SU-DHL-6 (cell line): ENCODE results near the gene SCN4A.

Experiments
- H2AFZ ChIP-seq: fragments of 200-600 bp; sonication (generic); 2 replicates; pipeline ENCODE4 v1.6.1; 2014; ENCODE audit warnings: low read depth, mild to moderate bottlenecking, moderate library complexity, mixed read lengths, antibody characterized with exemption, low read length; ENCODE audit not compliant: severe bottlenecking
- H3F3A ChIP-seq: fragments of 200-600 bp; shearing (Covaris generic); 2 replicates; pipeline ENCODE4 v1.6.0; 2016; ENCODE audit warnings: antibody characterized with exemption, mild to moderate bottlenecking; ENCODE audit not compliant: insufficient read depth
- H3K27ac ChIP-seq: fragments of 200-600 bp; sonication (generic); 2 replicates; pipeline ENCODE4 v1.5.1; 2016; ENCODE audit warnings: low read depth, mild to moderate bottlenecking, low read length, moderate library complexity, mixed read lengths
- H3K27me3 ChIP-seq: fragments of 200-600 bp; sonication (generic), shearing (Covaris generic); 2 replicates; pipeline ENCODE4 v1.6.0; 2014; ENCODE audit warnings: mild to moderate bottlenecking, low read length
- H3K36me3 ChIP-seq: fragments of 200-600 bp; sonication (generic); 2 replicates; pipeline ENCODE4 v1.6.1; 2014; ENCODE audit warnings: mild to moderate bottlenecking, low read length, mixed read lengths
- H3K4me2 ChIP-seq: fragments of 300-600, 200-600 bp; shearing (Covaris generic), sonication (generic); 2 replicates; pipeline ENCODE4 v1.6.0; 2014; ENCODE audit warnings: low read length, low read depth, mild to moderate bottlenecking; ENCODE audit not compliant: poor library complexity, severe bottlenecking
- H3K4me3 ChIP-seq: fragments of 200-600 bp; sonication (generic); 2 replicates; pipeline ENCODE4 v1.5.1; 2014; ENCODE audit warnings: antibody characterized with exemption, low read length, mild to moderate bottlenecking, mixed read lengths; ENCODE audit not compliant: insufficient read depth, poor library complexity, severe bottlenecking
- H3K79me2 ChIP-seq: fragments of 200-600 bp; sonication (generic); 2 replicates; pipeline ENCODE4 v1.6.1; 2014; ENCODE audit warnings: mild to moderate bottlenecking, low read length, moderate library complexity; ENCODE audit not compliant: insufficient read depth
- H3K9ac ChIP-seq: fragments of 200-600 bp; sonication (generic); 2 replicates; pipeline ENCODE4 v1.7.0; 2014; ENCODE audit warnings: mild to moderate bottlenecking, low read length
- H3K9me2 ChIP-seq: fragments of 200-600 bp; sonication (generic); replicated peaks from 2 replicates; pipeline ENCODE4 v1.6.1; 2014; ENCODE audit warnings: low read length; ENCODE audit not compliant: insufficient read depth
- H3K9me3 ChIP-seq: fragments of 200-600 bp; sonication (generic); 2 replicates; pipeline ENCODE4 v1.6.1; 2014; ENCODE audit warnings: low read length, mixed read lengths; ENCODE audit not compliant: insufficient read depth
- H4K20me1 ChIP-seq: fragments of 200-600 bp; sonication (generic); 2 replicates; pipeline ENCODE4 v1.6.1; 2014; ENCODE audit warnings: low read depth, mild to moderate bottlenecking, antibody characterized with exemption, low read length, moderate library complexity, mixed read lengths
- CTCF ChIP-seq: fragments of 200-600 bp; sonication (generic); IDR thresholded peaks from one replicate; pipeline ENCODE4 v1.5.1; 2017; ENCODE audit warnings: antibody characterized with exemption, mild to moderate bottlenecking, low read length, moderate library complexity; ENCODE audit not compliant: insufficient read depth, poor library complexity, severe bottlenecking
- EZH2phosphoT487 ChIP-seq: fragments of 200-600 bp; sonication (generic), shearing (Covaris generic); conservative IDR thresholded peaks from 2 replicates; pipeline ENCODE4 v1.6.1; 2018; ENCODE audit warnings: mild to moderate bottlenecking, antibody characterized with exemption, low read length, moderate library complexity, mixed read lengths

SCN4A gene

GRCh38 chr17:63988127-63988478 is 15.4 kb upstream of the SCN4A start:
- H3K9me2 ChIP-seq, result no peaks in the 10 kb centered on the region
- no peaks in the 10 kb centered on the region for H3F3A ChIP-seq
- no peak overlapping the region for H3K4me3 ChIP-seq
- no peaks in the 10 kb centered on the region for H3K79me2 ChIP-seq
- no peak overlapping the region for H2AFZ ChIP-seq
- H3K4me2 ChIP-seq, result no peak overlapping the region
- H3K9me3 ChIP-seq, result no peaks in the 10 kb centered on the region
- H3K9ac ChIP-seq, result no peak overlapping the region
- TF ChIP-seq CTCF, result no peak
- TF ChIP-seq EZH2phosphoT487, result no peak
- H3K27me3 ChIP-seq, result no peaks in the 10 kb centered on the region
- H4K20me1 ChIP-seq, result no peaks in the 10 kb centered on the region
- H3K27ac ChIP-seq, result no peak overlapping the region
- no peaks in the 10 kb centered on the region for H3K36me3 ChIP-seq

- Histone ChIP-seq H3K79me2 (no peaks in the 10 kb centered on the region), H3K27ac (no peak overlapping the region), H3K9ac (no peak overlapping the region), H3F3A (no peaks in the 10 kb centered on the region), H3K9me3 (no peaks in the 10 kb centered on the region), H3K4me2 (no peak overlapping the region), H3K36me3 (no peaks in the 10 kb centered on the region), H3K9me2 (no peaks in the 10 kb centered on the region), H4K20me1 (no peaks in the 10 kb centered on the region), H3K27me3 (no peaks in the 10 kb centered on the region), H2AFZ (no peak overlapping the region), H3K4me3 (no peak overlapping the region)
- no peak for TF ChIP-seq EZH2phosphoT487
- TF ChIP-seq CTCF, result no peak
Measured at GRCh38 chr17:63987221-63988126, 14.8 kb upstream of the SCN4A start.

- no peaks in the 10 kb centered on the region for H3K79me2 ChIP-seq
- no peak overlapping the region for H3K9ac ChIP-seq
- no peaks in the 10 kb centered on the region for H3K27me3 ChIP-seq
- H3K4me2 ChIP-seq, result no peak overlapping the region
- H3K4me3 ChIP-seq, result no peak overlapping the region
- H3K36me3 ChIP-seq, result no peaks in the 10 kb centered on the region
- H3K27ac ChIP-seq, result no peak overlapping the region
- no peaks in the 10 kb centered on the region for H3K9me3 ChIP-seq
- H3F3A ChIP-seq, result no peaks in the 10 kb centered on the region
- H2AFZ ChIP-seq, result no peak overlapping the region
- H4K20me1 ChIP-seq, result no peaks in the 10 kb centered on the region
- H3K9me2 ChIP-seq, result no peaks in the 10 kb centered on the region
- no peak for TF ChIP-seq EZH2phosphoT487
- TF ChIP-seq CTCF, result no peak
Measured at GRCh38 chr17:63986821-63987220, 14.1 kb upstream of the SCN4A start.
